Mesothelial cell of epicardium (in vitro differentiated cells): Measurements from ENCODE around the gene DBX1. TPM values are rescaled to one million over a fixed set of nuclear protein-coding genes. Genes with fewer than 3 reads are reported as not detected.

Experiments used
- DNase-seq, 2 experiments: peaks; one replicate each; pipeline ENCODE4 v3.0.0; 2021; ENCODE audit warnings: low spot score in 2 of 2; ENCODE audit not compliant: unreplicated experiment in 2 of 2
- H3K27ac Mint-ChIP-seq: 2 replicates; pipeline ENCODE4 v1.8.0; 2021; ENCODE audit warnings: mixed read lengths
- H3K27me3 Mint-ChIP-seq: 2 replicates; pipeline ENCODE4 v1.8.0; 2021; ENCODE audit warnings: low read depth, mixed read lengths
- H3K36me3 Mint-ChIP-seq: 2 replicates; pipeline ENCODE4 v1.8.0; 2021; ENCODE audit warnings: mixed read lengths
- H3K4me1 Mint-ChIP-seq: 2 replicates; pipeline ENCODE4 v1.8.0; 2021; ENCODE audit warnings: mixed read lengths
- H3K4me3 Mint-ChIP-seq: 2 replicates; pipeline ENCODE4 v1.8.0; 2021; ENCODE audit warnings: mild to moderate bottlenecking, moderate library complexity, mixed read lengths
- H3K9me3 Mint-ChIP-seq: 2 replicates; pipeline ENCODE4 v1.8.0; 2021; ENCODE audit warnings: mixed read lengths
- CTCF ChIP-seq: fragments of 200-600 bp; sonication (generic); IDR thresholded peaks from one replicate; pipeline ENCODE4 v1.5.0; 2021; ENCODE audit warnings: antibody characterized with exemption; ENCODE audit not compliant: unreplicated experiment
- total RNA-seq: library from RNA; stranded (reverse); gene quantifications from 3 replicates; pipeline ENCODE4 v1.2.1, GENCODE V29; 2021

DBX1 gene
- not detected in 3 replicates for total RNA-seq

- H3K4me1 Mint-ChIP-seq = peaks cover 34% of the 10 kb centered on the region
- peaks cover 99% of the 10 kb centered on the region for H3K27me3 Mint-ChIP-seq
- no peak within 1 kb of the TSS for H3K4me3 Mint-ChIP-seq
- H3K36me3 Mint-ChIP-seq = no peaks in the 10 kb centered on the region
- no peaks in the 10 kb centered on the region for H3K9me3 Mint-ChIP-seq
- DNase-seq = no peak
- no peak for TF ChIP-seq CTCF
- H3K27ac Mint-ChIP-seq = no peak within 1 kb of the TSS
Measured at GRCh38 chr11:20160425-20161229, at the start of gene DBX1. Gene DBX1, minus strand, starts transcription at chr11:20160475. Its CDS starts 151 bp downstream, at chr11:20160324.

GRCh38 chr11:20208622-20209111 is 48.4 kb upstream of the DBX1 start:
- no peaks in the 10 kb centered on the region for H3K9me3 Mint-ChIP-seq
- H3K4me1 Mint-ChIP-seq = peaks cover 6% of the 10 kb centered on the region
- no peaks in the 10 kb centered on the region for H3K36me3 Mint-ChIP-seq
- no peak for TF ChIP-seq CTCF
- no peak overlapping the region for H3K27ac Mint-ChIP-seq
- H3K4me3 Mint-ChIP-seq = no peak overlapping the region
- DNase-seq = no peak
- peaks cover 70% of the 10 kb centered on the region for H3K27me3 Mint-ChIP-seq

GRCh38 chr11:20207781-20208621 is 47.7 kb upstream of the DBX1 start:
- Mint-ChIP-seq H3K27me3 (peaks cover 68% of the 10 kb centered on the region), H3K4me3 (no peak overlapping the region), H3K4me1 (peaks cover 6% of the 10 kb centered on the region), H3K9me3 (no peaks in the 10 kb centered on the region), H3K36me3 (no peaks in the 10 kb centered on the region), H3K27ac (no peak overlapping the region)
- no peak for TF ChIP-seq CTCF
- DNase-seq = no peak

- Mint-ChIP-seq H3K27ac (no peak overlapping the region), H3K36me3 (no peaks in the 10 kb centered on the region), H3K4me1 (peaks cover 6% of the 10 kb centered on the region), H3K27me3 (peaks cover 57% of the 10 kb centered on the region), H3K9me3 (no peaks in the 10 kb centered on the region), H3K4me3 (no peak overlapping the region)
- no peak for DNase-seq
- no peak for TF ChIP-seq CTCF
Measured at GRCh38 chr11:20205807-20206206, 45.5 kb upstream of the DBX1 start.

GRCh38 chr11:20204681-20205080 is 44.4 kb upstream of the DBX1 start:
- no peak for DNase-seq
- Mint-ChIP-seq H3K36me3 (no peaks in the 10 kb centered on the region), H3K9me3 (no peaks in the 10 kb centered on the region), H3K4me3 (no peak overlapping the region), H3K27me3 (peaks cover 47% of the 10 kb centered on the region), H3K27ac (no peak overlapping the region), H3K4me1 (peaks cover 6% of the 10 kb centered on the region)
- TF ChIP-seq CTCF = no peak
